Upper lobe of left lung (tissue), 6 donors: ENCODE measurements around the gene RCN2. TPM values are rescaled to one million over a fixed set of nuclear protein-coding genes. Genes with fewer than 3 reads are reported as not detected.

Experiments
- ATAC-seq, 2 donors: fragments of 200-7000 bp; cut with Tn5 transposase; one replicate each; pipeline ENCODE4 v1.9.1; 2022; ENCODE audit warnings: mild to moderate bottlenecking in 2 of 2, moderate library complexity in 2 of 2; ENCODE audit not compliant: low FRiP score in 2 of 2
- DNase-seq, 2 donors: peaks; one replicate each; pipeline ENCODE4 v3.0.0-alpha.2; 2019 to 2020
- H3K27ac ChIP-seq, 4 donors: fragments of 200-600 bp; sonication (generic); one replicate each; pipeline ENCODE4 v1.5.1; 2016 to 2019
- H3K27me3 ChIP-seq, 4 donors: fragments of 200-600 bp; sonication (generic); one replicate each; pipeline ENCODE4 v1.5.1; 2017 to 2019
- H3K36me3 ChIP-seq, 4 donors: fragments of 200-600 bp; sonication (generic); one replicate each; pipeline ENCODE4 v1.5.1; 2016 to 2019
- H3K4me1 ChIP-seq, 4 donors: fragments of 200-600 bp; sonication (generic); one replicate each; pipeline ENCODE4 v1.5.1; 2018 to 2019
- H3K4me3 ChIP-seq, 4 donors: fragments of 200-600 bp; sonication (generic); one replicate each; pipeline ENCODE4 v1.5.1; 2017 to 2019; ENCODE audit warnings: mild to moderate bottlenecking in 2 of 4, moderate library complexity in 1 of 4
- H3K9me3 ChIP-seq, 4 donors: fragments of 200-600 bp; sonication (generic); one replicate each; pipeline ENCODE4 v1.5.1; 2018 to 2019
- EP300 ChIP-seq, 4 donors: sonication (generic); formaldehyde crosslinking; IDR thresholded peaks; one replicate each; pipeline ENCODE4 v1.5.1; 2017; ENCODE audit warnings: antibody characterized with exemption in 4 of 4, control low read depth in 2 of 4
- POLR2A ChIP-seq, 4 donors: fragments of 450-650 bp; IDR thresholded peaks; one replicate each; pipeline ENCODE4 v1.5.1; 2016 to 2017; ENCODE audit warnings: antibody characterized with exemption in 4 of 4, mild to moderate bottlenecking in 2 of 4
- POLR2AphosphoS5 ChIP-seq, 2 donors: sonication (generic); formaldehyde crosslinking; IDR thresholded peaks; one replicate each; pipeline ENCODE4 v1.5.1; 2017; ENCODE audit warnings: antibody characterized with exemption in 2 of 2
- WGBS, 2 donors: methylation state at CpG; one replicate each; pipeline ENCODE4 v1.1.5; 2017 to 2018; 5-methylcytosine and 5-hydroxymethylcytosine counted together
- total RNA-seq, 6 donors: library from RNA; depleted of rRNA in 4 of 6; stranded (reverse); fragments of >200 nt in 4 of 6; gene quantifications; one replicate each; pipeline versions ENCODE4 v1.1.0 to v1.2.1, GENCODE V29; 2016 to 2021
- TF ChIP-seq, protein P1 (sequence below), 6 experiments: fragments of 450-650 bp in 4 of 6; fragments of 200-600 bp in 2 of 6; sonication (generic) in 2 of 6; IDR thresholded peaks; one replicate each; pipeline ENCODE4 v1.5.1; 2016 to 2019; ENCODE audit warnings: antibody characterized with exemption in 6 of 6
- donor health status: DM: no; HTN: no; CAD: no; lungs with moderate emphysema.
- donor health status: DM: no; HTN: yes; CAD: no; lungs with severe emphysema.

Gene RCN2
- total RNA-seq, 6 donors from 2014 or later: 17.8 to 43.9 (median 32.7) TPM

DNA sequence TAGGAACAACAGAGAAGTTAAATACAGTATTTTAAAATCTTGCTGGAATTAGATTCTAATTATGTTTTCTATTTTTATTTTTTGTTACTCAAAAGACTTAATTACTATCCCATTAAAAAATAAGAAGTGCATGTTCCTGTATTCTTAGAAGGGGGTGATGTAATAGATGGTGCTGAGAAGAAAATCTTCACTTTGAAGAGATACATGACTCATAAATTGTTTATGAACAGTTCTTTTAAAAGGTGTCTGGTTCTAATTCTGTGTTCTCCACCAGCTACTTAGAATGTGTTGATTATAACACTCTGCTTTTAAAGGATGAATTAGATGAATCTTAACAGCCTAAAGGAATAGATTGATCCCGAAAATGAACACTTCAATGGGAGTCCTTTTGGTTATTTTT lies 8.2 kb downstream of the RCN2 start:
- Histone ChIP-seq H3K36me3 (peaks cover 0 to 31% (median 5%) of the 10 kb centered on the region in 4 donors), H3K27me3 (no peaks in the 10 kb centered on the region), H3K27ac (no peak overlapping the region), H3K9me3 (no peaks in the 10 kb centered on the region), H3K4me1 (no peaks in the 10 kb centered on the region), H3K4me3 (no peak overlapping the region)
- ATAC-seq (no peak), DNase-seq (no peak)
- WGBS, 2 donors: 0% methylated on average over 1 of the region's 1 CpG
- TF ChIP-seq POLR2A (IDR thresholded peaks at IDR 0.05) (no peak), EP300 (IDR thresholded peaks at IDR 0.05) (no peak), POLR2AphosphoS5 (IDR thresholded peaks at IDR 0.05) (no peak)
- TF ChIP-seq, protein P1, sequence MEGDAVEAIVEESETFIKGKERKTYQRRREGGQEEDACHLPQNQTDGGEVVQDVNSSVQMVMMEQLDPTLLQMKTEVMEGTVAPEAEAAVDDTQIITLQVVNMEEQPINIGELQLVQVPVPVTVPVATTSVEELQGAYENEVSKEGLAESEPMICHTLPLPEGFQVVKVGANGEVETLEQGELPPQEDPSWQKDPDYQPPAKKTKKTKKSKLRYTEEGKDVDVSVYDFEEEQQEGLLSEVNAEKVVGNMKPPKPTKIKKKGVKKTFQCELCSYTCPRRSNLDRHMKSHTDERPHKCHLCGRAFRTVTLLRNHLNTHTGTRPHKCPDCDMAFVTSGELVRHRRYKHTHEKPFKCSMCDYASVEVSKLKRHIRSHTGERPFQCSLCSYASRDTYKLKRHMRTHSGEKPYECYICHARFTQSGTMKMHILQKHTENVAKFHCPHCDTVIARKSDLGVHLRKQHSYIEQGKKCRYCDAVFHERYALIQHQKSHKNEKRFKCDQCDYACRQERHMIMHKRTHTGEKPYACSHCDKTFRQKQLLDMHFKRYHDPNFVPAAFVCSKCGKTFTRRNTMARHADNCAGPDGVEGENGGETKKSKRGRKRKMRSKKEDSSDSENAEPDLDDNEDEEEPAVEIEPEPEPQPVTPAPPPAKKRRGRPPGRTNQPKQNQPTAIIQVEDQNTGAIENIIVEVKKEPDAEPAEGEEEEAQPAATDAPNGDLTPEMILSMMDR (IDR thresholded peaks at IDR 0.05): no peak

DNA sequence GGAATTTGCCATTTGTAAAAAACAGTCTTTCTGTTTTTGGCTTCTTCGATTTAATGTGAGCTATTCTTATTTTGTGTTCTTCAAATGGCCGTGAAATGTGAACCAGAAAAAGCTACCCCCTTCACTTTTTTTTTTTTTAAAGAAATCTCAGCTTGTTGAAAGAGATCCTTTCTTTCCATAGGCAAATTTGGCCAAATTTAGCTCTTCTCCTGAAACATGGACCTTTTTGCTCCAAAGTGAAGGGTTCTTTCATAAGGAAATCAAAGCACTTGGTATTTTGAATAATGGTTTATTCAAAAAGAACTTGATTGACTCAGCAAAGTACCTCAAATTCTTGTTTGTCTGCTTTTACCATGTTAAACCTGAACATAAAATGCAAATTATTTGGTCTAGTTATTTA lies 10.1 kb downstream of the RCN2 start:
- Histone ChIP-seq H3K4me3 (no peak overlapping the region), H3K9me3 (no peaks in the 10 kb centered on the region), H3K4me1 (no peaks in the 10 kb centered on the region), H3K27ac (no peak overlapping the region), H3K27me3 (no peaks in the 10 kb centered on the region), H3K36me3 (peaks cover 0 to 33% (median 10%) of the 10 kb centered on the region in 4 donors)
- ATAC-seq: no peak
- TF ChIP-seq POLR2AphosphoS5 (IDR thresholded peaks at IDR 0.05) (no peak), EP300 (IDR thresholded peaks at IDR 0.05) (no peak)
- TF ChIP-seq, protein P1 (IDR thresholded peaks at IDR 0.05): no peak
- 81 to 86% methylated on average over 2 of the region's 2 CpGs for WGBS, 2 donors
- no peak for DNase-seq

DNA sequence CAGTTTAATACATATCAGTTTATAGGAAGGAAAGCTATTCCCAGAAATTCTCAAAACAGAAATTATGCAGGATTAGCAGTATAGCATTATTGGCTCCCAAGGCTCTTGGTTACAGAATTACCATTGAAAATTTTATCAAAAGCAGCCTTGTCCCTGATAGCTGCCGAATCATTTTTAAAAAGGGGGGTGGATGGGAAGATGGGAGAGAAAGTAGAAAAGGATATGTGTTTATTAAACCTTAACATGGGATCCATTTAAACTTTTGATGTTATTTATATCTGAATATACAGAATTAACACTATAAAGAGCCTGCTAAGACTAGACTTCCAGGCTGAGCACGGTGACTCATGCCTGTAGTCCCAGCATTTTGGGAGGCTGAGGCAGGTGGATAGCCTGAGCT lies 10.8 kb downstream of the RCN2 start:
- no peak for TF ChIP-seq POLR2A (IDR thresholded peaks at IDR 0.05)
- TF ChIP-seq, protein P1 (IDR thresholded peaks at IDR 0.05): no peak
- TF ChIP-seq POLR2AphosphoS5 (IDR thresholded peaks at IDR 0.05): no peak
- TF ChIP-seq EP300 (IDR thresholded peaks at IDR 0.05): no peak
- Histone ChIP-seq H3K27ac (no peak overlapping the region), H3K4me1 (no peaks in the 10 kb centered on the region), H3K9me3 (no peaks in the 10 kb centered on the region), H3K36me3 (peaks cover 0 to 30% (median 10%) of the 10 kb centered on the region in 4 donors), H3K27me3 (no peaks in the 10 kb centered on the region), H3K4me3 (no peak overlapping the region)
- whole genome bisulfite sequencing, 2 donors: 85 to 93% methylated on average over 2 of the region's 2 CpGs
- DNase-seq (no peak), ATAC-seq (no peak)

DNA sequence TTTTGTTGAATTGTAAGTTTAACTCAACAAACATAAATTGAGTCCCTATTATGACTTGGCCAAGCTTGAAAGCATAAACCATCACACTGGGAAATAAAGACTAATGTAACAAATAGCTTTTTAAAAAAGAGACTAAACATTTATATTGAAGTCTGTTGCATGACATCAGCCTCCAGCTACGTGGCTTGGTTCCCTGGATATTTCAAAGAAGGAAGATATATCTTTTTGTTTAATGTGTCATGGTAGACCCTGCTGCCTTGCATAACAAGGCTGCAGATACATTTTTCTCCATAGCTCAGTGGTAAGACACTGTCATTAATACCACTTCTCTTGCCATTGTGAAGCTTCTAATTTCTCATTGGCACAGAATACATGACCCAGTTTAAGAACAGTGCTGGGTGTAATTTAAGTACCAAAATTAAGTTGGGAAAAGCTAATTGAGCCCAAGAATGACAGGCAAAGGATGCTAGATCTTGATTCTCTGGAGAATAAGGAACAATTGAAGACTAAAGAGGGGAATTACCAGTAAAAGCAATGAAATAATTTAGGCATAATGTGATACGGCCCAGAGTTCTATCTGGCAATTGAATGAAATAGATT lies 14.0 kb downstream of the RCN2 start:
- no peak overlapping the region for H3K4me3 ChIP-seq
- ATAC-seq (no peak), DNase-seq (no peak)
- no peaks in the 10 kb centered on the region for H3K9me3 ChIP-seq
- TF ChIP-seq POLR2A (IDR thresholded peaks at IDR 0.05) (no peak), POLR2AphosphoS5 (IDR thresholded peaks at IDR 0.05) (no peak), EP300 (IDR thresholded peaks at IDR 0.05) (no peak)
- TF ChIP-seq, protein P1 (IDR thresholded peaks at IDR 0.05): no peak
- no peaks in the 10 kb centered on the region for H3K4me1 ChIP-seq
- no peaks in the 10 kb centered on the region for H3K27me3 ChIP-seq
- 89 to 96% methylated on average over 2 of the region's 2 CpGs for WGBS, 2 donors
- no peak overlapping the region for H3K27ac ChIP-seq
- H3K36me3 ChIP-seq: peaks cover 6 to 44% (median 14%) of the 10 kb centered on the region in 4 donors

DNA sequence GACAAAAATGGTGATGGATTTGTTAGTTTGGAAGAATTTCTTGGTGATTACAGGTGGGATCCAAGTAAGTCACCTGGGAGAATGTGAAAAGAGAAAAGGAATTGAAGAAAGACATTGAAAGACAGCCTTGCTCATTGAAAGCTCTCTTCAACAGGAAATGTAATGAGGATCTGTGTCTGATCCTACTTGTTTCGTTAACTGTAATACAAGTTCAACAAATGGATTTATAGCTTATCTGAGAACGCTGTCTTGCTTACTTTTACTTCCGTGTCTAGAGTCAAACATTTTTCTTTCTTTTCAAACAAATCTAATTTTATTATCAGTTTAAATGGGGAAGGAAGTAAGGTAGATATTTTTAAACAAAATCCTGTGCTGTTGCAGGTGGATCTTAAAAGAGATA lies 15.9 kb downstream of the RCN2 start:
- Histone ChIP-seq H3K27ac (no peak overlapping the region), H3K4me3 (no peak overlapping the region), H3K36me3 (peaks cover 6 to 52% (median 16%) of the 10 kb centered on the region in 4 donors), H3K27me3 (no peaks in the 10 kb centered on the region), H3K4me1 (no peaks in the 10 kb centered on the region), H3K9me3 (no peaks in the 10 kb centered on the region)
- ATAC-seq (no peak), DNase-seq (no peak)
- TF ChIP-seq, protein P1 (IDR thresholded peaks at IDR 0.05): no peak
- TF ChIP-seq POLR2A (IDR thresholded peaks at IDR 0.05) (no peak), POLR2AphosphoS5 (IDR thresholded peaks at IDR 0.05) (no peak), EP300 (IDR thresholded peaks at IDR 0.05) (no peak)
- WGBS, 2 donors: 79 to 89% methylated on average over 3 of the region's 3 CpGs
